SK-N-SH treated with all-trans-retinoic acid at 6 μM for 48 hours (cell line): Measurements from ENCODE around the gene ADAMTS9.

ENCODE experiments used
- ARNTL ChIP-seq: fragments of 450-650 bp; formaldehyde crosslinking; IDR thresholded peaks from 2 replicates; pipeline ENCODE4 v1.5.0; 2020; ENCODE audit warnings: low read depth, mild to moderate bottlenecking, moderate library complexity, borderline replicate concordance
- CREB5 ChIP-seq: fragments of 250-450 bp; sonication (Bioruptor Pico); IDR thresholded peaks from 2 replicates; pipeline ENCODE4 v1.5.1; 2020; ENCODE audit warnings: low read depth, mild to moderate bottlenecking, moderate library complexity
- CSDC2 ChIP-seq: fragments of 250-450 bp; sonication (Bioruptor Pico); IDR thresholded peaks from 2 replicates; pipeline ENCODE4 v1.5.0; 2020; ENCODE audit warnings: mild to moderate bottlenecking, moderate library complexity
- ESRRG ChIP-seq: fragments of 250-450 bp; sonication (Bioruptor Pico); IDR thresholded peaks from 2 replicates; pipeline ENCODE4 v1.6.1; 2021; ENCODE audit warnings: mild to moderate bottlenecking
- ISL1 ChIP-seq: fragments of 250-450 bp; sonication (Bioruptor Pico); IDR thresholded peaks from 2 replicates; pipeline ENCODE4 v2.1.2; 2022; ENCODE audit warnings: mild to moderate bottlenecking, moderate library complexity
- OSR1 ChIP-seq: fragments of 250-450 bp; sonication (Bioruptor Pico); IDR thresholded peaks from 2 replicates; pipeline ENCODE4 v1.8.0; 2022; ENCODE audit warnings: moderate library complexity, mild to moderate bottlenecking, inconsistent platforms
- RARB ChIP-seq: fragments of 250-450 bp; sonication (Bioruptor Pico); IDR thresholded peaks from 2 replicates; pipeline ENCODE4 v1.8.0; 2021; ENCODE audit warnings: mild to moderate bottlenecking, moderate library complexity
- SNAI2 ChIP-seq: fragments of 250-450 bp; sonication (Bioruptor Pico); IDR thresholded peaks from 2 replicates; pipeline ENCODE4 v1.5.0; 2020; ENCODE audit warnings: mild to moderate bottlenecking, moderate library complexity
- TCF4 ChIP-seq: fragments of 250-450 bp; sonication (Bioruptor Pico); IDR thresholded peaks from 2 replicates; pipeline ENCODE4 v1.8.0; 2021; ENCODE audit warnings: mild to moderate bottlenecking, moderate library complexity, borderline replicate concordance
- ZFP30 ChIP-seq: fragments of 450-650 bp; formaldehyde crosslinking; IDR thresholded peaks from 2 replicates; pipeline ENCODE4 v1.5.0; 2022; ENCODE audit warnings: mild to moderate bottlenecking, moderate library complexity
- ZNF565 ChIP-seq: fragments of 450-650 bp; formaldehyde crosslinking; conservative IDR thresholded peaks from 2 replicates; pipeline ENCODE4 v1.5.0; 2020; ENCODE audit warnings: low read depth, mild to moderate bottlenecking, moderate library complexity
- ZNF8 ChIP-seq: fragments of 450-650 bp; formaldehyde crosslinking; IDR thresholded peaks from 2 replicates; pipeline ENCODE4 v1.5.0; 2020; ENCODE audit warnings: mild to moderate bottlenecking, moderate library complexity
- TF ChIP-seq, protein P1 (sequence below): fragments of 250-450 bp; sonication (Bioruptor Pico); IDR thresholded peaks from 2 replicates; pipeline ENCODE4 v1.8.0; 2020; ENCODE audit warnings: mild to moderate bottlenecking, moderate library complexity, borderline replicate concordance

GRCh38 chr3:64631951-64632350 lies 55.8 kb downstream of the ADAMTS9 start:
- TF ChIP-seq CREB5 (CRISPR knock-in tag) = no peak
- TF ChIP-seq, protein P1, sequence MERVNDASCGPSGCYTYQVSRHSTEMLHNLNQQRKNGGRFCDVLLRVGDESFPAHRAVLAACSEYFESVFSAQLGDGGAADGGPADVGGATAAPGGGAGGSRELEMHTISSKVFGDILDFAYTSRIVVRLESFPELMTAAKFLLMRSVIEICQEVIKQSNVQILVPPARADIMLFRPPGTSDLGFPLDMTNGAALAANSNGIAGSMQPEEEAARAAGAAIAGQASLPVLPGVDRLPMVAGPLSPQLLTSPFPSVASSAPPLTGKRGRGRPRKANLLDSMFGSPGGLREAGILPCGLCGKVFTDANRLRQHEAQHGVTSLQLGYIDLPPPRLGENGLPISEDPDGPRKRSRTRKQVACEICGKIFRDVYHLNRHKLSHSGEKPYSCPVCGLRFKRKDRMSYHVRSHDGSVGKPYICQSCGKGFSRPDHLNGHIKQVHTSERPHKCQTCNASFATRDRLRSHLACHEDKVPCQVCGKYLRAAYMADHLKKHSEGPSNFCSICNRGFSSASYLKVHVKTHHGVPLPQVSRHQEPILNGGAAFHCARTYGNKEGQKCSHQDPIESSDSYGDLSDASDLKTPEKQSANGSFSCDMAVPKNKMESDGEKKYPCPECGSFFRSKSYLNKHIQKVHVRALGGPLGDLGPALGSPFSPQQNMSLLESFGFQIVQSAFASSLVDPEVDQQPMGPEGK (CRISPR knock-in tag) = no peak
- no peak for TF ChIP-seq ZFP30 (CRISPR knock-in tag)
- TF ChIP-seq OSR1 (CRISPR knock-in tag) = no peak
- no peak for TF ChIP-seq ARNTL (CRISPR knock-in tag)
- TF ChIP-seq ZNF565 (CRISPR knock-in tag) = no peak
- no peak for TF ChIP-seq ESRRG (CRISPR knock-in tag)
- no peak for TF ChIP-seq TCF4 (CRISPR knock-in tag)
- no peak for TF ChIP-seq SNAI2 (CRISPR knock-in tag)
- TF ChIP-seq RARB (CRISPR knock-in tag) = no peak
- no peak for TF ChIP-seq CSDC2 (CRISPR knock-in tag)
- no peak for TF ChIP-seq ZNF8 (CRISPR knock-in tag)
- TF ChIP-seq ISL1 = no peak
